NCI-H1436 treated with DMSO at 0.1 percent for 48 hours (cell line): ENCODE measurements around the gene ZNF474.

Experiments
- DNase-seq: peaks from one replicate; lab custom pipeline; 2025; lab: John Stamatoyannopoulos, UW

The ZNF474 gene

DNA sequence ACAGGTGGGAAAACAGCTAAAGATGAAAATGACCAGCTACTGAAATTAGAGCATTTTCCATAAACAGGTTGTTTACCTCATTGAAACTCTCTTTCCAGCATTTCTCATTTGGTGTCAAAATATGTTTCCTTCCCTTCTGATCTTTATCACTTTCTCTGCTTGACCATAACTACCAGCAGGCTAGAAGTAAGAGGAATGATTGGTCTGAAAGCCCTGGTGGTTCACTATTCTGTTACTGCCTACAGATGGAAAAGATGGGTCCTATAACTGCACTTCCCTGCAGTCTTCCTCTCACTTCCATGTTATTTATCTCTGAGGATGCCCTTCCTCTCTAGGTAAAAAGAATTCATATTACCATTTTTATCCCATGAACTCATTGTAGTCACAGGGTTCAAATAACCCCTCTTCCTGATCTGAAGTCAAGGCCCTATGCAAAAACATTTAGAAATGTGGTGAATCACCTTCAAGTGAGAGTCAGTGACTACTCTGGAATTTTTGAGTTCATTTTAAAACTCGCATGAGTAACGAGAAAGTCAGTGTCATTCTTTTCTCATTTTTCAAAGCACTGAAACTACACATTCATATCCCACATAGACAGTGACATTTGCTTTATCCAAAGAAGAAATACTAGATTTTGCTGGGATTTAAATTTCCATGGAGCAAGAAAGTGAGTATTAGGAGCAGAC lies 51.7 kb downstream of the ZNF474 start:
- DNase-seq, result no peak

DNA sequence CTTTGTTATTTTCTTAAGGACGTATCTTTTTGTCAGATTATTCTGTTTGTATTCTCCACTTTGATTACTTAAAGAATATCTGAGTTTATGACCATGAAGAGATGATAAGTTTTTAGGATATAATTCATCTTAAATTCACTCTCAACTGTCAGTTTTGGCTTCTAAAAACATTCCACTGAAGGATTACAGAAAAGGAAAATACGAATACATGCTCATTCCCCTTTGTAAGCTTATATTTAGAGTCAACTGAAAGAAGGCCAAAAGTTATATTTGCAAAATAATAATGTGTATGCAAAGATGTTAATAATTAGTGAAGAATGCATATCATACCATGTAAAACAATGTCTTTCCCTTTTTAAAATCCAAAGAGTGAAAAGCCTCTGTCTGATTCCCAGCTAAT lies 52.5 kb downstream of the ZNF474 start:
- DNase-seq, result no peak

DNA sequence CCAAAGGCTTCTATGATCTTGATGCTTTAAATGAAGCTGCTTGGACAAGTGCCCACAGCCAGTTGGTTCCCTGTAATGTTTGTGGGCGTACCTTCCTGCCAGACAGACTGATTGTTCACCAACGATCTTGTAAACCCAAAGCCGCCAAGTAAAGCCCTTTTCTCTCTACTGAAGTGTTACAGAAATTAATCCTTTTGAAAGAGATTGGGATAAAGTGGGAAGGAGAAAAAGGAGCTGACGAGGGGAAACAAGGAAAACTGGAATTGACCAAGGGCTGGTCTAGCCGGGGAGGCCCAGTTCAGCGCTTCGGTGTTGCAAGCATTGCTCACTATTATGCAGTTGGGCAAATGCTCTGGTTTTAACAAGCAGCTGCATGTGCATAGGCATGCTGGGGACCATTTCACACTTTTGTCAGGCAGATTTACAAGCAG lies 53.2 kb downstream of the ZNF474 start:
- no peak for DNase-seq

DNA sequence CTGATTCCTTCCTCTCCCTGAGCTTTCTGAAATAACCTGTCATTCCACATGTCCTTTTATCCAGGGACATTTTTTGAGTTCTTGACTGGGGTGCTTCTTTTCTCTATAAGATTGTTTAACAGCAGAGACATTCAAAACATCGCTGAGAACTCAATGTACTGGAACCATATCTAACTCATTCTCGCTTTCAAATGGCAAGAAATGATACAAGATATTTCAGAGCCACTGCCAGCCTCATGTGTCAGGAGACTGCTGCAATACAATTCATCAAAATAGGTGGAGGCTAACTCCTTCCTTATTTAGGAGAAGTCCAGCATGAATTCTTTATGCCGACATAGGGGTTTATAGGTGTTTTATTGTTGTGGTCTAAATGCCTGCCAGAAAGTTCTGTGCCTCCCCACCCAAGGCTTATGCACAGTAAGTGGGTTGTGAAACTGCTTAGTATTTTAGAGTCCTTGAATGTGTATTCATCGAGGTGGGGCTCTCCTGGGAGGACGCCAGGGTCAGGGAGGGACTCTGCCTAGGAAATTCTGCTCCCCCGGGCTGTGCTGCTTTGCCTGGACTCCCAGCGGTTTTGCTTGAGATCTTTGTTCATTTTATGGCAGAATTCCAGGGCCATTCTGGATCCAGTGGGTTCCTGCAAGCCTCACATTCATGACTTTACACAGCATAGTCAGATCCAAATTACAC lies 53.9 kb downstream of the ZNF474 start:
- no peak for DNase-seq

DNA sequence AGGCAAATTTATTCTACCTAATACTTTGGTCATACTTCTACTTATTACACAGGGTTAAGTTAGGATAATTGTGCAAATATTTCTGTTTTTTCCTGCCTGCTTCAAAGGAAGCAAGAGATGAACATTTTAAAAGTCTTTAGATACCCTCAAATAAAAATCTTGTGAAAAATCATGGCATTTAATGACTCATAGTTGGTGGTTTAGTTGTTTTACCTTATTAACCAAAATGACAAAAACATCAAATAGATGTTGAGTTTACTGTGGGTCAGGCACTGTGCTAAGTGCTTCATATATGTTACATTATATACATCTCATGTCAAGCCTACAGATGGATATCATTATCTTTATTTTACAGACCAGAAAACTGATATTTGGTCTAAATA lies 54.4 kb downstream of the ZNF474 start:
- DNase-seq, result no peak

DNA sequence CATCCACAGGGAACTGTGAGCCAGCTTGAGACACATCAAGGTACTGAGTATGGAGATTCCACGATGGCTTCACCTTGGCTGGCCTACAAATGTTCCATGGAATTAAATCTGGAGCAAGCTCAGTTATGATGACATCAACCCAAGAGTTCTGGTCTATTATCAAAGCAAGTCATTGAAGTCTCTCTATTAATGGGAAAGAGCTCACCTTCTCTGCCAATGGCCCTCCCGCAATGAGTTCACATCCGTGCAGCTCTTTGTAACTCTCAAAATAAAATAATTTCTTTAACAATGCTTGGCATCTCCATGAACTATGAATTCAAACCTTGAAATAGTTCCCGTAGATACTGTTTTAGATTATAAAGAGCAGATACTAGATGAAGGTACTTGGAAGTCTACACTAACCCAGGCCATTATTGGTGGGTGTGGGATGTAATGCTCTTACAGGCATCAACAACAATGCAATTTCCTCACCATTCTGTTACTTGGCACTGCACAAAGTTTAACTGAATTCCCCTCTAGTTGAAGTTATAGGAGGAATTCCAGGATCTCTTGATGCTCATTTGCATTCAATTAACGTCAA lies 55.4 kb downstream of the ZNF474 start:
- DNase-seq, result no peak

DNA sequence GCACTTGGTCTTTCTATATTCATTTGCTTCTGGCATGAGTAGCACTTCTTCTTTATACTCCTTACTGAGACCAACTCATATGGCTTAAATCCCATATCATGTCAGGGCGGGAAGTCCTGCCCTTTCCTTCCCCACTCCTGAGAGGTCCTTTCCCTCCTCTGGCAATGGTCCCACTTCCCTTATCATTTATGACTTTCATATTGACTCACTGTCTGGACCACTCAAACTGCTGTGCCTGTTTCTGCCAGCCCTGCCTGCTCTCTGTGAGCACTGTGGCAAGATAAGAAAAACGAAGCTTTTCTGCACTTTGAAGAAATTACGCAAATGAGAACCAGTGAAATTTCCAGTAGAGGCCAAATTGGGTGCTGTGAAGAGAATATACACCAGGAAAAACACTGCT lies 58.1 kb downstream of the ZNF474 start:
- DNase-seq, result no peak

DNA sequence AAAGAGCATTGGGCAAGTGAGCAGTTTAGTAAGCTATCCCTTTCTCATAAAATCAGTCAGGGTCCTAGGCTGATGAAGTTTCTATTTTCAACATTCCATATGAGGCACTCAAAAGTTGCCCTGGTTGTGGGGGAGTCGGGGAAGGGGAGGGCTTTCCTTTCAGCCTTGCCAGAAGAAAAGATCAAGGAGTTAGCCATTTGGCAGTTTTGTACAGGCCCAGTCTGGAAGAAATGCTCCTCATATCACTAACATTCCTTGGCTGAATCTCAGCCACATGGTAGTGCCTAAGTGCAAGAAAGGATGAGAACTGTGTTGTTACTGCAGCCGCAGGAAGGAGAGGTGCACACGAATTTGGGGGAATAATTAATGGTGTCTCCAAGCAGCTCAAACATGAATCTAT lies 60.8 kb downstream of the ZNF474 start:
- no peak for DNase-seq

DNA sequence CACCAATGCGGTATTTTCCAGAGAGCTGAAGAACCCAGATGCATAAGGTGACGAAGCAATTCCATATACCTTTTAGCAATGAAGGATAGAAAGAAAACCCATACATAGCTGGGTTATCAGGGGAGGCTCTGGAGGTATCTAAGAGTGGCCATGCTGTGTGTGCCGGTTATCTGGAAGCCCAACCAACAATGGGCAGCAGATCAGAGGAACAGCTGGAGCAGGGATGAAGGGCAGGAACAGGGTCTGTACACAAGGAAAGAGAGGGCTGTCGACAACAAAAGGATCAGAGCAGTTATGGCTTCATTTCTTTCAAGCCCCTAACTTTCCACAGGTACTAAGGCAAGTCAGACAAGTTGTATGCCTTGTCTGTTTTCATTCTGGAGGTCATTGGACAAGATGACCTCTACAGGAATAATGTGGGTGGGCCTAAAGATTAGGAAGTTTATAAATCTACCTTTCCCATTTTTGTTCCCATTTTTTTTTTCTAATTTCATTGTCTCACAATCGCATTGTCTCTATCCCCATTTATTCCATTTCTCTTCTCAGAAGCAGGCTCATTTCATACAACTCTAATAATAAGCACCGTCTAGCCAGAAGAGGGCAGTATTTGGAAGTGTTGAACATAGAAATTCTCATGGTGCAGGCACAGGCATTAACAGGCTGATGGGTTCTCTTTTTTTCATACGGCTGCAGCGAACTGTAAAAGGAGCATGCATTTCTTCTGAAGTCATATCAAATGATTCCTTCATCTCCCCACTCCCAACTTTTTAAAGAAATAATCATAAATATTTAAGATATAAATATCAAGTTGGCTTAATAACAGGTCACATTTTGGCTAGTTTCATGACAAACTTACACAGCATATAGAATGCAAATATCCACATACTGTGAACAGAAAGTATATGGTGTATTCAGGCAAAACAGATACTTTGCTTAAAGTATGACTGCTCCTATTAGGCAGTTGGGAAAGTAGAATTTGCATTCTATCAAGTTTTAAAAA lies 63.5 kb downstream of the ZNF474 start:
- peak; percentile 25 for DNase-seq

DNA sequence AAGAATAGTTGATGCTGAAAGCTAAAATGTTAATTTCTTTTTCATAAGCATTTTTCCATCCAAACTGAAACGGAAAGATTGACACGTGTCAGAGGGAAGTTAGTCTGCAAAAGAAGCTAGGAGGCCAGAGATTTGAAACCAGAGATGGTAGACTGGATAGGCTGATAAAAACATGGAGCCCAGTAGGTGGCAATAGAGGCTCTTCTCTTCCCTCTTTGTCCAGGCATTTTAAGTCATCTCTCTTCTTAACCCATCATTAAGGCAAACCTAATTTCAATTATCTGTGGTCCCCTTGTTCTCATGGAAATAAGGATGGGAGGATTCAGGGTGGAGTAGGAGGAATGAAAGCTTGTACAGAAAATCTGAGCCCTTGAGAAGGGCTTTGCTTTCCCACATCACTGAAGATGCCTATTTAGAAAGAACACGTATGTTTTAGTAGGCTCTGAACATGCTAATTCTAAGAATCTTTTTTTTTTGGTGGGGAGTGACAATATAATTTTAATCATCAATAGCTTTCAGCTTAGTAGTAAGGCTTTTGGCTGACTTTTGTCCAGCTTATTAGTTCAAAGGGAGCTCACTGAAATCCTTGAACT lies 66.6 kb downstream of the ZNF474 start:
- peak; percentile 16 for DNase-seq

DNA sequence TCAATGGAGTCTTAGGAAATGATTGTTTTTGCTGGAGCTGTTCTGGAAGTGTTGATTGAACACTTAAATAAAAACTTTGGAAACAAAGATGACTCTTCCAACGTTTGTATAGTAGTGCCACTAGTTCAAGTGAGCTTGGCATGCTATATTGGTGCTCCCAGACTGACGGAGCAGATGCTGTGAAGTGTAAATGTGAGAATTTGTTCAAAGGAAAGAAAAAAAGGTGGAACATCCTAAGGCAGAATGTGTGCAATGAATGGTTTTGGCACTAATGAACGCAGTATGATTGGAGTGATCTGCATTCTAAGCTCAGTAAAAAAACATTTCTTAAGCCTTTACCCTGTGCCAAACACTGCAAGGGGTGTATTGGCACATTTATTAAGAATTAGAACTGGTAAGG lies 69.8 kb downstream of the ZNF474 start:
- no peak for DNase-seq

DNA sequence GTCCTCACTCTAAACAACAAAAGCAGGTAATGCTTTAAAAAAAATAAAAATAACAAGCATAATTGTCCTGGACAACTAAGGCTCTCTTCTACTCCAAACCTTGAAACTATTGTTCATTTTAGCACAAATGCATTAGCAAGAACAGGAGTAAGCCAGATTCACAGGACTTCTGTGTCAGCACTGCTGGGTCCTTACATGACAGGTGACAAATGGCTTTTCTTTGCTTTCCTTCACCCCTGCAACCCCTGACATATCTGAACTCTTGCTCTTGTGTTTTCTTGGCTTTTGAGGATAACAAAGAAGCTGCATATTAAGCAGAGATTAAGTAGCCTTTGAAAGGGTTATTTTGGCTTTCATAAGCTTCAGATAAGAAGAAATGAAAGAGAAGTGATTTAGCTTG lies 71.1 kb downstream of the ZNF474 start:
- no peak for DNase-seq

DNA sequence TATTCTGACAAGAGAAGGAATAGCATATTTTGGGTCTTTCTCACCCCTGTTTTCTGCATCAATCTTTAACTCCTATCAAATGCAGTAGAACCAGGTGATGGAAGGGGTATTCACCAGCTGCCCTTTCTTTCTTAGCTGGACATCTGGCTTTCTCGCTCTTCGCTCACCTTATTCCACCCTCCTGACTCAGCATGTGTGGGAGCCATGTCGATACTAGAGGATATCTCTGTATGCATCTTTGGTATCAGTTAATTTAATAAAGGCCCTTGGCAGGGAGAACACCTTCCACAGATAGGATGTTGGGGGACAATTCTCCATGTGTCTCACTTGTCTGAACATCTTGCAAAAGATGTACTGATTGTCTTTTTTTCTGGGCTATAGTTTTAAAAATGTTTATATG lies 71.5 kb downstream of the ZNF474 start:
- DNase-seq, result no peak

DNA sequence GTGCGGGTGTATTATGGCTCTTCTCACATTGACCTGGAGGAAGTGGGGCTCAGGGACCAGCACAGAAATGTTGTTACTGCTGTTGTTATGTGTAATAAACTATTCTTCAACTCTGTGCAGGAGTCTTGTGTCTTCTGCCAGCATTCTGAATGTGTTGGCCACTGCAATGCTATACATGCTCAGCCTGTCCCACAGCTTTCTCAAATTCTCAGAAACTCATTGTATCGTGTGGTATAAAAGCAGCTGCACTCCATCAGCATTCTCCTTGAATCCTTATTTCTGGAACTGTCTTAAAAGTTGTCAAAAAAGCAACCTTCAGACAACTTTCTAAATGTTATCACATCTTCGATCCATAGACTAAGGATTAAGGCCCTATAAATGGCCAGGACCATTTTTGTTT lies 72.0 kb downstream of the ZNF474 start:
- no peak for DNase-seq

DNA sequence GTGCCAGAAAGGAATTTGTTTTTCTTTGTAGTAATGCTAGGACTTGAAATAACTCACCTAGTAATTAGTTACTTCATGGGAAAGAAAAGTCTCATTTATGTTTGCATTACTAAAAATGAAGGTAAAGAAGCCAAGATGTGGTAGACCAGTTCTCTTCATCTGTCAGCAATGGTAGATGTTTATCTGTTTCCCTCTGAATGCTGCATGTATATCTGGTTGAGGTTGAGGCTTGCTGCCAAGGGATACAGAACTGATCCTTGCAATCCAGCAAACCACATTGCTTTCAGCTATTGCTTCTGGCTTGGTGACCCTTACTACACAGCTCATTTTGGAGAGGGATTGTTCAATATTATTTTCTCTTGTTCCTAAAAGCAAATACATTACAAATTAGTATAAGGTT lies 73.6 kb downstream of the ZNF474 start:
- no peak for DNase-seq
